Activated CD8-positive, alpha-beta memory T cell treated with anti-CD3 and anti-CD28 coated beads for 36 hours (primary cell): ENCODE data around the gene ATP6V1G3. TPM values are rescaled to one million over a fixed set of nuclear protein-coding genes. Genes with fewer than 3 reads are reported as not detected.

ENCODE experiments used
- CTCF ChIA-PET: fragments of 350-600 bp; sonication (Branson Sonifier 250); formaldehyde crosslinking; loops from one replicate; lab custom pipeline; 2021; ENCODE audit warnings: antibody characterized with exemption; lab: Charles Lee
- POLR2A ChIA-PET: fragments of 350-600 bp; sonication (Branson Sonifier 250); formaldehyde crosslinking; loops from one replicate; lab custom pipeline; 2021; ENCODE audit warnings: antibody characterized with exemption; lab: Charles Lee
- total RNA-seq, 2 experiments: library from RNA; stranded (reverse); gene quantifications; one replicate each; pipeline ENCODE4 v1.2.3, GENCODE V29; 2021

The ATP6V1G3 gene
- total RNA-seq, 2 experiments from 2014 or later, result not detected

GRCh38 chr1:198517623-198518199 lies 22.8 kb downstream of the ATP6V1G3 start:
- POLR2A ChIA-PET, result no interaction called here
- CTCF ChIA-PET, result no interaction called here

GRCh38 chr1:198500096-198500495 lies 40.4 kb downstream of the ATP6V1G3 start:
- CTCF ChIA-PET, result no interaction called here
- POLR2A ChIA-PET, result no interaction called here

GRCh38 chr1:198499588-198499987 lies 40.9 kb downstream of the ATP6V1G3 start:
- ChIA-PET POLR2A (no interaction called here), CTCF (no interaction called here)

- POLR2A ChIA-PET, result no interaction called here
- CTCF ChIA-PET, result no interaction called here
Observed at GRCh38 chr1:198498881-198499280, 41.6 kb downstream of the ATP6V1G3 start.

- CTCF ChIA-PET, result no interaction called here
- POLR2A ChIA-PET, result no interaction called here
Observed at GRCh38 chr1:198498103-198498385, 42.4 kb downstream of the ATP6V1G3 start.

- ChIA-PET POLR2A (no interaction called here), CTCF (no interaction called here)
Observed at GRCh38 chr1:198497326-198498102, 43.0 kb downstream of the ATP6V1G3 start.

GRCh38 chr1:198496216-198497143 lies 44.0 kb downstream of the ATP6V1G3 start:
- CTCF ChIA-PET, result no interaction called here
- POLR2A ChIA-PET, result interaction anchor here (0.6 kb wide), 1 partner anchor 323 kb away, joined by 5 read pairs; no protein-coding TSS in a partner anchor

GRCh38 chr1:198495631-198496030 lies 44.8 kb downstream of the ATP6V1G3 start:
- ChIA-PET POLR2A (no interaction called here), CTCF (no interaction called here)

GRCh38 chr1:198494658-198495103 lies 45.8 kb downstream of the ATP6V1G3 start:
- ChIA-PET CTCF (no interaction called here), POLR2A (no interaction called here)

- POLR2A ChIA-PET, result no interaction called here
Observed at GRCh38 chr1:198494139-198494538, 46.3 kb downstream of the ATP6V1G3 start.

GRCh38 chr1:198493329-198493728 lies 47.2 kb downstream of the ATP6V1G3 start:
- ChIA-PET CTCF (no interaction called here), POLR2A (no interaction called here)

More at GRCh38 chr1:198494139-198494538, 46.3 kb downstream of the ATP6V1G3 start:
- CTCF ChIA-PET, result no interaction called here

- ChIA-PET CTCF (no interaction called here), POLR2A (no interaction called here)
Observed at GRCh38 chr1:198492872-198493271, 47.6 kb downstream of the ATP6V1G3 start.

- ChIA-PET POLR2A (no interaction called here), CTCF (interaction anchor here (0.6 kb wide), 1 partner anchor 398 kb away, joined by 3 read pairs; no protein-coding TSS in a partner anchor)
Observed at GRCh38 chr1:198491596-198491995, 48.9 kb downstream of the ATP6V1G3 start.

GRCh38 chr1:198491028-198491427 lies 49.5 kb downstream of the ATP6V1G3 start:
- ChIA-PET CTCF (interaction anchor here (0.6 kb wide), 1 partner anchor 397 kb away, joined by 3 read pairs; no protein-coding TSS in a partner anchor), POLR2A (no interaction called here)

GRCh38 chr1:198490224-198490623 lies 50.3 kb downstream of the ATP6V1G3 start:
- ChIA-PET CTCF (no interaction called here), POLR2A (no interaction called here)

GRCh38 chr1:198486903-198487302 lies 53.6 kb downstream of the ATP6V1G3 start:
- CTCF ChIA-PET, result no interaction called here
- POLR2A ChIA-PET, result no interaction called here

- CTCF ChIA-PET, result no interaction called here
Observed at GRCh38 chr1:198483645-198484044, 56.8 kb downstream of the ATP6V1G3 start.

GRCh38 chr1:198483006-198483405 lies 57.5 kb downstream of the ATP6V1G3 start:
- POLR2A ChIA-PET, result no interaction called here
- CTCF ChIA-PET, result no interaction called here

More at GRCh38 chr1:198483645-198484044, 56.8 kb downstream of the ATP6V1G3 start:
- POLR2A ChIA-PET, result no interaction called here

- ChIA-PET CTCF (no interaction called here), POLR2A (no interaction called here)
Observed at GRCh38 chr1:198481661-198482060, 58.8 kb downstream of the ATP6V1G3 start.

GRCh38 chr1:198480876-198481275 lies 59.6 kb downstream of the ATP6V1G3 start:
- POLR2A ChIA-PET, result no interaction called here
- CTCF ChIA-PET, result interaction anchor here (0.6 kb wide), 1 partner anchor 47 kb away, joined by 3 read pairs; no protein-coding TSS in a partner anchor
